Kidney epithelial cell (primary cell): ENCODE results near the gene HPCAL1. TPM values are rescaled to one million over a fixed set of nuclear protein-coding genes. Genes with fewer than 3 reads are reported as not detected.

Experiments used
- DNase-seq: peaks from one replicate; pipeline ENCODE4 v3.0.0-alpha.2; 2010; ENCODE audit warnings: low read depth
- H3K27me3 ChIP-seq: 2 replicates; pipeline ENCODE4 v1.6.0; 2011; ENCODE audit warnings: low read length; ENCODE audit not compliant: control insufficient read depth, insufficient read depth
- H3K36me3 ChIP-seq: 2 replicates; pipeline ENCODE4 v1.5.1; 2011; ENCODE audit warnings: low read length; ENCODE audit not compliant: control insufficient read depth, insufficient read depth
- H3K4me3 ChIP-seq: 2 replicates; pipeline ENCODE4 v1.5.1; 2011; ENCODE audit warnings: low read depth, mild to moderate bottlenecking, control low read depth, low read length
- CTCF ChIP-seq: IDR thresholded peaks from 2 replicates; pipeline ENCODE4 v1.5.1; 2011; ENCODE audit warnings: mild to moderate bottlenecking, moderate library complexity, low read length, control low read depth, inconsistent platforms; ENCODE audit not compliant: insufficient read depth, poor library complexity, severe bottlenecking
- total RNA-seq: library from RNA; depleted of rRNA; stranded (reverse); fragments of >200 nt; gene quantifications from 2 replicates; pipeline ENCODE4 v1.2.3, GENCODE V29; 2015

HPCAL1 gene
- total RNA-seq, 1 donor from 2014 or later, result 33.7 TPM

GRCh38 chr2:10460366-10460796, 157.7 kb downstream of the HPCAL1 start:
- TF ChIP-seq CTCF, result no peak
- H3K27me3 ChIP-seq, result peaks cover 2% of the 10 kb centered on the region
- no peak overlapping the region for H3K4me3 ChIP-seq
- no peaks in the 10 kb centered on the region for H3K36me3 ChIP-seq
- no peak for DNase-seq

GRCh38 chr2:10462178-10463083, 159.7 kb downstream of the HPCAL1 start:
- H3K4me3 ChIP-seq, result no peak overlapping the region
- no peaks in the 10 kb centered on the region for H3K27me3 ChIP-seq
- no peaks in the 10 kb centered on the region for H3K36me3 ChIP-seq
- no peak for DNase-seq
- no peak for TF ChIP-seq CTCF

- Histone ChIP-seq H3K36me3 (no peaks in the 10 kb centered on the region), H3K27me3 (peaks cover 2% of the 10 kb centered on the region)
These were observed 163.2 kb downstream of the HPCAL1 start for GRCh38 chr2:10465910-10466309.

DNA sequence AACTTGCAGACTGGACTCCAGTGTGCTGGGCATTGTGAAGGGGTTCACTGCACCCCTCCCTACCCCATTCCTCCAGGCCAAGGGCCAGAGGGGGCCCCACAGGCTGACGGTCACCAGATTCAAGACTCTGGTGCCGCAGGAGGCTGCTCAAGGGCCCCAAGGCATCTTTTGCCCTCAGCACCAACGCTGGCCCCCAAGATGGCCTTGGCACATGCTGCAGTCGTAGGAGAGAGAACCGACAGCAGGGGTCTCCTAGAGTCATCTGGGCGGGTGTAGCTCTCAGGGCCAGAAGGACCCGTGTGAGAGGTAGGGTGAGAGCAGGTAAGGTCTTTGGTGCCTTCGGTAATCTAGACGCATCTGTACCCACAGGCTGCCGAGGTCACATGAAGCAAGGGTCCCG, 164.1 kb downstream of the HPCAL1 start:
- peaks cover 2% of the 10 kb centered on the region for H3K27me3 ChIP-seq
- no peaks in the 10 kb centered on the region for H3K36me3 ChIP-seq
- no peak for DNase-seq
- no peak for TF ChIP-seq CTCF
- H3K4me3 ChIP-seq, result no peak overlapping the region

More at GRCh38 chr2:10465910-10466309, 163.2 kb downstream of the HPCAL1 start:
- no peak for TF ChIP-seq CTCF
- H3K4me3 ChIP-seq, result no peak overlapping the region
- no peak for DNase-seq

DNA sequence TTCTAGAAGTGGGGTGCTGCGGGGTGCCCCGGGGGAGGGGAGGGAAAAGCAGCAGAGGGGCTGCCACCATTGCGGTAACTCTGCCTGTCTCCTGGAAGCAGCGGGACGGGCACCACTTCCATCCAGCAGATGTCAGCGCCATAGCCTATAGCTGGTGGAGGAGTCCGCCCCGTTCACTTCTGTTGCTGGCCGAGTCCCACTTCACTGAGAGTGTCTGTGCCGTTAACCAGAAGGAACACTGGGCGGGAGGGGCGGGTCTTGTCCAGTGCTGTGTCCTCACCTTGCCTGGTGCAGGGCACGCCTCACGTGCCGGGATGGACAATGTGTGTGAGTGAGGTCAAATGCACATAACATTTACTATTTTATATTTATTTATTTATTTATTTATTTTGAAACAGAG, 164.7 kb downstream of the HPCAL1 start:
- peak; percentile 2 for TF ChIP-seq CTCF
- no peak overlapping the region for H3K4me3 ChIP-seq
- H3K27me3 ChIP-seq, result peaks cover 2% of the 10 kb centered on the region
- H3K36me3 ChIP-seq, result no peaks in the 10 kb centered on the region
- no peak for DNase-seq
